CMK (cell line): ENCODE data around the gene CFAP70.

Source experiments
- DNase-seq: peaks from one replicate; pipeline ENCODE4 v3.0.0-alpha.2; 2010; ENCODE audit warnings: low read depth

CFAP70 gene

GRCh38 chr10:73215749-73216148, 142.9 kb downstream of the CFAP70 start:
- DNase-seq = no peak

- DNase-seq = no peak
These were observed 147.4 kb downstream of the CFAP70 start for GRCh38 chr10:73211106-73211811.

- no peak for DNase-seq
These were observed 148.1 kb downstream of the CFAP70 start for GRCh38 chr10:73210395-73211105.

GRCh38 chr10:73209705-73210104, 149.0 kb downstream of the CFAP70 start:
- DNase-seq = no peak

GRCh38 chr10:73207883-73208282, 150.8 kb downstream of the CFAP70 start:
- DNase-seq = no peak

GRCh38 chr10:73206385-73206784, 152.3 kb downstream of the CFAP70 start:
- DNase-seq = no peak

- DNase-seq = no peak
These were observed 152.8 kb downstream of the CFAP70 start for GRCh38 chr10:73205890-73206289.

- no peak for DNase-seq
These were observed 153.6 kb downstream of the CFAP70 start for GRCh38 chr10:73205081-73205480.
